Neural cell (in vitro differentiated cells): ENCODE data around the gene RPL18. TPM values are rescaled to one million over a fixed set of nuclear protein-coding genes. Genes with fewer than 3 reads are reported as not detected.

Experiments
- H2AFZ ChIP-seq: fragments of 200-600, 300-800 bp; sonication (generic), shearing (Covaris generic); 2 replicates; pipeline ENCODE4 v1.6.0; 2014; ENCODE audit warnings: low read depth, mild to moderate bottlenecking, antibody characterized with exemption, low read length, moderate library complexity
- H3F3A ChIP-seq: fragments of 200-600 bp; shearing (Covaris generic); 2 replicates; pipeline ENCODE4 v1.6.1; 2016; ENCODE audit warnings: mild to moderate bottlenecking, moderate library complexity, mixed read lengths, antibody characterized with exemption, low read length; ENCODE audit not compliant: insufficient read depth, poor library complexity, severe bottlenecking
- H3K27ac ChIP-seq: fragments of 200-600, 300-800 bp; sonication (generic), shearing (Covaris generic); 2 replicates; pipeline ENCODE4 v1.5.1; 2014; ENCODE audit warnings: mild to moderate bottlenecking, low read length, moderate library complexity
- H3K27me3 ChIP-seq: fragments of 300-800, 200-600 bp; sonication (generic), shearing (Covaris generic); 2 replicates; pipeline ENCODE4 v1.6.0; 2014; ENCODE audit warnings: mild to moderate bottlenecking, low read depth, low read length, moderate library complexity; ENCODE audit not compliant: insufficient read depth
- H3K36me3 ChIP-seq: fragments of 300-800, 200-600 bp; sonication (generic), shearing (Covaris generic); 2 replicates; pipeline ENCODE4 v1.5.1; 2014; ENCODE audit warnings: mild to moderate bottlenecking, antibody characterized with exemption, low read length, moderate library complexity; ENCODE audit not compliant: insufficient read depth
- H3K4me2 ChIP-seq: fragments of 300-800, 200-600 bp; sonication (generic), shearing (Covaris generic); 2 replicates; pipeline ENCODE4 v1.6.0; 2014; ENCODE audit warnings: mild to moderate bottlenecking, low read length
- H3K4me3 ChIP-seq: fragments of 300-800, 200-600 bp; sonication (generic), shearing (Covaris generic); 2 replicates; pipeline ENCODE4 v1.5.1; 2014; ENCODE audit warnings: mild to moderate bottlenecking, low read length, moderate library complexity
- H3K79me2 ChIP-seq: fragments of 200-600 bp; shearing (Covaris generic); replicated peaks from 2 replicates; pipeline ENCODE4 v1.6.0; 2014; ENCODE audit warnings: mild to moderate bottlenecking, low read length, moderate library complexity; ENCODE audit not compliant: insufficient read depth
- H3K9ac ChIP-seq: fragments of 300-800, 200-600 bp; sonication (generic), shearing (Covaris generic); 2 replicates; pipeline ENCODE4 v1.6.1; 2016; ENCODE audit warnings: mild to moderate bottlenecking, low read length, mixed read lengths
- H3K9me2 ChIP-seq: fragments of 200-600 bp; shearing (Covaris generic); 2 replicates; pipeline ENCODE4 v1.6.1; 2016; ENCODE audit warnings: mild to moderate bottlenecking, low read length, mixed read lengths; ENCODE audit not compliant: insufficient read depth
- H3K9me3 ChIP-seq: fragments of 200-600, 300-800 bp; sonication (generic), shearing (Covaris generic); 2 replicates; pipeline ENCODE4 v1.6.1; 2016; ENCODE audit warnings: mild to moderate bottlenecking, mixed run types, low read length, moderate library complexity, mixed read lengths
- H4K20me1 ChIP-seq: fragments of 200-600 bp; shearing (Covaris generic); 2 replicates; pipeline ENCODE4 v1.6.1; 2016; ENCODE audit warnings: mild to moderate bottlenecking, mixed run types; ENCODE audit not compliant: insufficient read depth
- CTCF ChIP-seq: fragments of 450-650 bp; IDR thresholded peaks from 2 replicates; pipeline ENCODE4 v1.5.1; 2014; ENCODE audit warnings: antibody characterized with exemption, mild to moderate bottlenecking, moderate library complexity; ENCODE audit not compliant: poor library complexity, severe bottlenecking
- EP300 ChIP-seq: fragments of 450-650 bp; conservative IDR thresholded peaks from 2 replicates; pipeline ENCODE4 v1.6.1; 2014; ENCODE audit warnings: antibody characterized with exemption, mild to moderate bottlenecking, moderate library complexity; ENCODE audit not compliant: poor library complexity, severe bottlenecking
- EZH2 ChIP-seq: fragments of 200-600, 300-800 bp; shearing (Covaris generic), sonication (generic); IDR thresholded peaks from 2 replicates; pipeline ENCODE4 v1.6.1; 2014; ENCODE audit warnings: antibody characterized with exemption, low read length, borderline replicate concordance, mild to moderate bottlenecking; ENCODE audit not compliant: insufficient read depth, poor library complexity, severe bottlenecking
- MXI1 ChIP-seq: fragments of 450-650 bp; conservative IDR thresholded peaks from 2 replicates; pipeline ENCODE4 v1.6.1; 2014; ENCODE audit warnings: antibody characterized with exemption, mild to moderate bottlenecking; ENCODE audit not compliant: poor library complexity, severe bottlenecking
- POLR2AphosphoS5 ChIP-seq: IDR thresholded peaks from 2 replicates; pipeline ENCODE4 v1.6.1; 2012
- RAD21 ChIP-seq: fragments of 450-650 bp; conservative IDR thresholded peaks from 2 replicates; pipeline ENCODE4 v1.6.1; 2014; ENCODE audit warnings: antibody characterized with exemption, mild to moderate bottlenecking, moderate library complexity
- REST ChIP-seq: IDR thresholded peaks from 2 replicates; pipeline ENCODE4 v1.6.1; 2012; ENCODE audit warnings: borderline replicate concordance
- SMC3 ChIP-seq: fragments of 450-650 bp; conservative IDR thresholded peaks from 2 replicates; pipeline ENCODE4 v1.6.1; 2014; ENCODE audit warnings: antibody characterized with exemption, mild to moderate bottlenecking, moderate library complexity; ENCODE audit not compliant: poor library complexity
- TAF1 ChIP-seq: IDR thresholded peaks from 2 replicates; pipeline ENCODE4 v1.6.1; 2012; ENCODE audit warnings: low read depth
- polyA plus RNA-seq: library from polyadenylated mRNA; depleted of rRNA; stranded (reverse); fragments of >200 nt; gene quantifications from 2 replicates; pipeline ENCODE4 v1.2.3, GENCODE V29; 2014

The RPL18 gene
- polyA plus RNA-seq, 1 donor from 2014 or later, result 2,102 TPM

- H3K4me3 ChIP-seq, result no peak overlapping the region
- no peaks in the 10 kb centered on the region for H3K9me3 ChIP-seq
- no peaks in the 10 kb centered on the region for H4K20me1 ChIP-seq
- H3K79me2 ChIP-seq, result no peaks in the 10 kb centered on the region
- no peaks in the 10 kb centered on the region for H3K9me2 ChIP-seq
- H3K27ac ChIP-seq, result no peak overlapping the region
- no peak overlapping the region for H2AFZ ChIP-seq
- H3K4me2 ChIP-seq, result no peak overlapping the region
- no peaks in the 10 kb centered on the region for H3F3A ChIP-seq
- no peaks in the 10 kb centered on the region for H3K27me3 ChIP-seq
- no peaks in the 10 kb centered on the region for H3K36me3 ChIP-seq
- no peak overlapping the region for H3K9ac ChIP-seq
- TF ChIP-seq TAF1, result no peak
- TF ChIP-seq MXI1, result no peak
- TF ChIP-seq REST, result no peak
- no peak for TF ChIP-seq CTCF
- no peak for TF ChIP-seq EP300
- no peak for TF ChIP-seq EZH2
- no peak for TF ChIP-seq RAD21
- TF ChIP-seq SMC3, result no peak
- TF ChIP-seq POLR2AphosphoS5, result no peak
Measured at GRCh38 chr19:48571378-48572162, 47.4 kb downstream of the RPL18 start.

- no peak for TF ChIP-seq EP300
- TF ChIP-seq MXI1, result no peak
- TF ChIP-seq CTCF, result no peak
- TF ChIP-seq SMC3, result no peak
- TF ChIP-seq TAF1, result no peak
- TF ChIP-seq EZH2, result no peak
- TF ChIP-seq REST, result no peak
- no peak for TF ChIP-seq POLR2AphosphoS5
- no peak for TF ChIP-seq RAD21
- no peaks in the 10 kb centered on the region for H3K9me3 ChIP-seq
- H3K9me2 ChIP-seq, result no peaks in the 10 kb centered on the region
- no peak overlapping the region for H2AFZ ChIP-seq
- H3K36me3 ChIP-seq, result no peaks in the 10 kb centered on the region
- H3K9ac ChIP-seq, result no peak overlapping the region
- H3K79me2 ChIP-seq, result no peaks in the 10 kb centered on the region
- H3K4me3 ChIP-seq, result no peak overlapping the region
- no peak overlapping the region for H3K4me2 ChIP-seq
- H3K27ac ChIP-seq, result no peak overlapping the region
- H3F3A ChIP-seq, result no peaks in the 10 kb centered on the region
- H3K27me3 ChIP-seq, result no peaks in the 10 kb centered on the region
- no peaks in the 10 kb centered on the region for H4K20me1 ChIP-seq
Measured at GRCh38 chr19:48569814-48570213, 49.2 kb downstream of the RPL18 start.
